GM12892 (cell line): ENCODE measurements around the gene TGIF1.

Source experiments
- POLR2A ChIP-seq: IDR thresholded peaks from 2 replicates; pipeline ENCODE4 v1.6.1; 2011; ENCODE audit warnings: low read depth, low read length, control low read depth
- POLR2AphosphoS5 ChIP-seq: IDR thresholded peaks from 2 replicates; pipeline ENCODE4 v1.6.1; 2011; ENCODE audit warnings: low read depth, low read length, control low read depth

- TF ChIP-seq POLR2AphosphoS5 (no peak), POLR2A (no peak)
Observed at GRCh38 chr18:3486512-3486911, 36.5 kb downstream of the TGIF1 start.
